ENCODE data around the gene PPP4C. TPM values are rescaled to one million over a fixed set of nuclear protein-coding genes. Genes with fewer than 3 reads are reported as not detected.
A peak's percentile ranks its signal among the peaks of the same experiment; 100 is the strongest.
"Not testable (repeated sequence)": the region's sequence is repeated elsewhere in the genome, so short reads cannot be mapped to it uniquely, and the experiment has no call there.

Gene PPP4C
- polyA plus RNA-seq: 10 to 100 TPM; 45.7 to 93.1 (median 79.4) TPM

DNA sequence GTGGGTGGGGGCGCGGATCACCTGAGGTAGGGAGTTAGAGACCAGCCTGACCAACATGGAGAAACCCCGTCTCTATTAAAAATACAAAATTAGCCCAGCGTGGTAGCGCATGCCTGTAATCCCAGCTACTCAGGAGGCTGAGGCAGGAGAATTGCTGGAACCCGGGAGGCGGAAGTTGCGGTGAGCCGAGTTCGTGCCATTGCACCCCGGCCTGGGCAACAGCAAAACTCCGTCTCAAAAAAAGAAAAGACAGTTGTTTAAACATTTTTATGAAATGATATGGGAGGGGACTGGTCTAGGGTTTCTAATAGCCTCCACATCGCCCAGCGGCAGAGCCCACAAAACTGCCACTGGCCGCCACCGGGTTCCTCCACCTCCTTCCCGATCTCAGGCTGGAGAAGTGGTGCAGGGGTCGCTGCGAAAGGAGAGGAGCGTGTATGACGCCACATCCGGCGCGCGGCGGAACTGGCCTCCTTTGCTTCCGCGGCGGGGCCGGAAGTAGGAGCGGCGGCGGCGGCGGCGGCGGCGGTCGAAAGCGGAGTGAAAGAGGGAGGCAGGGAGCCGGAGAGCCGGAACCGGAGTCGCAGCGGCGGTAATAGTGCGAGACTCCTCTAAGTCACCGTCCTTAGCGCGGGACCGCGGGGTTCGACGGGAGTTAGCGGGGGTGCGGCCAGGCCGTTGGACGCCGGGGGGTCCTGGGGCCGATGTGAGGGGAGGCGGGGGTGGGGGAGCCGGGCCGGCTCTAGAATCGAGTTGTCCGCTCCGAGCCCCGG is at the start of gene PPP4C:
TSS of gene PPP4C (plus strand) at position 492 of the 773 bp plus-strand sequence. CDS start 384 bp downstream, outside the sequence.
- H3K27ac ChIP-seq (ENCODE audit: low read depth, low read length): peak within 1 kb of the TSS; percentile 35
- WGBS, 3 donors: 1 to 2% (median 1%) methylated on average over 58 to 67 of the region's 67 CpGs

DNA sequence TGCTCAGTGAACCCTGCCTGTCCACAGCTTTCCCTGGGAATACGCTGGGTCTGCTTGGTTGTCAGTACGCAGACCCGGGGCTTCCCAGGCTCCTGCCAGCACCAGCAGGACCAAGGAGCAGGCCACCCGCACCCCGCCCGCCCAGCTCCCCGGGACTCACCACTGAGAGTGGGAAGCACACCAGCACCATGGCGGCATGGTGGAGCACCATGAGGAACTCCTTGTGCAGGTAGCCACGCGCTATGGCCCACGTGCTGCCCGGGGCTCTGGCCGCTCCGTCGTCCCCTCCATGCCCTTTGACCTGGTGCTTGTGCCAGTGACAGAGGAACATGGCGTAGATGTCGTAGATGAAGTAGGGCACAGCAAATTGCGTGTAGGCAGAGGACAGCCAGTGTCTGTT is 49.3 kb upstream of the PPP4C start:
- 88 to 92% (median 91%) methylated on average over 17 to 18 of the region's 18 CpGs for WGBS, 3 donors
- no peak overlapping the region for H3K27ac ChIP-seq (ENCODE audit: low read depth, low read length)

DNA sequence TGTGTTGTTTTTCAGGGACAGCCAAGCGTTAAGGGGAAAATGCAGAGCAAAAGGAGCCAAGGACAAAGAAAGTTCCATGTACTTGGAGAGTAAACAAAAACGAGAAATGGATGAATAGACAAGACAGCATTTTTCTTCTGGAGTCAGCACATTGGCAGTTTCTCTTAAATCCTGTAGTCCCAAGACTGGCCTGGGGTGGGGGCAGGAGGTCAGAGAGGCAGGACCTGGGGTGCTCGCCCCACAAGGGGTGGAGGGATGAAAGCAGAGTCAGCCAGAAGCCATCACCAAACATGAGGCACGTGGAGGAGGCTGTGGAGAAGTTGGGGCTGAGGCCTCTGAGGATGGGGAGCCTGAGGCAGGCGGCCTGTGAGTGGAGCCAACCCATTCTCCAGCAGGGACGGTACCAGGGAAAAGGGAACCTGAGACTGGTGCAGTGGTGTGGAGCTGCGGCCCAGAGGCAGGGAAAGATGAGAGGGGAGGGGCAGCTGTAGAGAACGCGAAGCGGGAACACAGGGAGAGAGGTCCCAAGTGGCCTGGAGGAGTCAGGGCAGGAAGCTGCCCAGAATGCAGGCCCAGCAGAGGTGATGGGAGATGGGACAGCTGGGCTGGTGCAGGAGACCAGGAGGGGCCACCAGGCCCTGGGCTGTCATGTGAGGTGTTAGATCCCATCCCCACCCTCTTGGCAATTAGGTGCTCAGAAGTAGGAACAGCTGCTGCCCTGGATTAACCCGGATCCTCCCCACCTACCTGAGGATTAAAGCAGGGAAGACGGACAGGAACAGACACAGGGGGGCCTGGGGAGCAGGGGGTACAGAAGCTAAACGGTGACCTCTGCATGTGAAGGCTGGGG is 48.0 kb upstream of the PPP4C start:
- WGBS, 3 donors: 33 to 42% (median 40%) methylated on average over 12 to 13 of the region's 13 CpGs
- H3K27ac ChIP-seq (ENCODE audit: low read depth, low read length): no peak overlapping the region

DNA sequence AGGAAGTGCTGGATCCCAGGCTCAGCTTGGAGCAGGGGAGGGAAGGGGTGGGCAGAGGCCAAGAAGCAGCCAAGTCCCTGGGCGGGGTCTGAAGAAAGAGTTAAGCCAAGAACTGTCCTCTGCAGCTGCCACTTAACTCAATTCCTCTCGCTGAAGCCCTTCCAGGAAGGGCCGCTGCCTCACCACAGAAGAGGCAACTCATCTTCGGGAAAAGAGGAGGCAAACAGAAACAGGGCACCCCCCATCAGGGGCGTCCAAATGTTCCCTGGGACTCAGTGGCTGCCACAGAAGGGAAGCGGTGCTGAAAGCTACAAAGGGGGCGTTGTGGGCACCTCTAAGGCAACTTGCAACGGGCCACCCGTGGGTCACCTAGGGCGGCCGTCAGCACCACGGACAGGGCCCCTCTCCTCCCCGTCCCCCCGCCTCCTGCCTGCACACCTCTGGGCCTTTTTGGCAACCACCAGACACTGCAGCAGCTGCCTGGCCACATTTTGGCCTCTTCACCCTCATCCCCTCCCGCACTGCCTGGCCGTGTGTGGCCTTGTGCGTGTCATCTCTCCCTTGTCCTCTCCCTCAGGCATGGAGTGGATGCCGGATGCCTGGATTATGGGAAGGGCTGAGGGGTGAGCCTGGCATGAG is 47.2 kb upstream of the PPP4C start:
- 14 to 21% (median 17%) methylated on average over 16 to 18 of the region's 18 CpGs for WGBS, 3 donors
- no peak overlapping the region for H3K27ac ChIP-seq (ENCODE audit: low read depth, low read length)

DNA sequence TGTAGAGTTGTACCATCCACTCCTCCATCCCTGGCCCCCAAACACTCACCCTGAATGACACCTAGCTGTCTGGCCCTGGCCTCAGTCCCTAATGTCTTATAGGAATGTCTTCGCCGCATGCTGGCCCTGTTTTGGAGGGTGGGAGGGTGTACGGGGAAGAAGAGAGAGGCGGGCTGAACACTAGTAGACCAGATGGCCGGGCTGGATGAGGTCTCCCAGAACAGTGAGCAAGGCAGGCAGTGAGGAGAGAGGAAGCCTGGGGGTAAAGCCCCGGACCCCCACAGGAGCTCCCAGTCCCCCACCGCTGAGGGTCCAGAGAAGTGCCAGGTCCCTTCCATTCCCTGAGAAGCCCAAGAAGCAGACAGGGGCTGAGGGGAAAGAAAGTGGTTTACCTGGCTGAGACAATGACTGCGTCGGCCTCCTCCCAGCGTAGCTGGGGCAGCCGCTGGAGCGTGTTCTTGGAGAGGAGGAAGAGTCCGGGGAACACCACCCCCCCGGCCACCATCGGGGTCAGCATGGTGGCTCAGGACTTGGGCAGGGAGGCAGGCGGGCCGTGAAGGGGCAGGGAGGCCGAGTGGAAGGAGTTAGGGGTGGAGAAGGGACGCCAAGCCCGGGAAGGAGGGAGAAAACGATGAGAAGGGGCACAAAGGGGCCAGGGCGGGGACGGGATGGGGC is 45.6 kb upstream of the PPP4C start:
- H3K27ac ChIP-seq (ENCODE audit: low read depth, low read length): no peak overlapping the region

DNA sequence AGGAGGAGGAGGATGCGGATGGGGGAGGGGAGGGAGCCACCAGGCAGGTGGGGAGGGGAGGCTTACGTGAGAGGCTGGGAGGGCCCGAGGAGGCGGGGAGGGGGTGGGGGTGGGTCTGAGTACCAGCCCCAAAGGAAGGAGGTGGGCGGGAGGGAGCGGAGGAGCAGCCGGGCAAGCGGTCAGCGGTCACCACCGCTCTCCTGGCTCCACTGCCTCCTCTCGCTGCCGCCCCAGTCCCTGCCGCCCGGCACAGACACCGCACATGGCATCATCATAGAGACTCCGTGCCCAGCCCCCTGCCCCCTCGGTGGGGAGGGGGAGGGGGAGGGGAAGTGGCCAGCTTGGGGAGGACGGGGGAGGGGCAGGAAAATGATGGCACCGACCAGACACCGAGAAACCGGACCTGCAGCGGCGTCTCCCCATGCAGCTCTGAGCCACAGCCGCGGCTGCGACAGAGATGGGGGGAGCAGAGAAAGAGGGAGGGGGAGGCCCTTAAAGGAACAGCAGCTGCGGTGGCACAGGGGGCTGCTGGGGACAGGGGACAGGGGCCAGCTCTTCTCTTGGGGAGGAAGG is 44.9 kb upstream of the PPP4C start, which contains the start of gene TLCD3B:
TSS of gene TLCD3B (minus strand) at position 431 of the 573 bp plus-strand sequence. CDS start 744 bp downstream, outside the sequence.
- 1 to 2% (median 1%) methylated on average over 17 to 27 of the region's 27 CpGs for WGBS, 3 donors

More for the DNA sequence above, 45.6 kb upstream of the PPP4C start:
- 18 to 29% (median 27%) methylated on average over 23 of the region's 23 CpGs for WGBS, 3 donors

DNA sequence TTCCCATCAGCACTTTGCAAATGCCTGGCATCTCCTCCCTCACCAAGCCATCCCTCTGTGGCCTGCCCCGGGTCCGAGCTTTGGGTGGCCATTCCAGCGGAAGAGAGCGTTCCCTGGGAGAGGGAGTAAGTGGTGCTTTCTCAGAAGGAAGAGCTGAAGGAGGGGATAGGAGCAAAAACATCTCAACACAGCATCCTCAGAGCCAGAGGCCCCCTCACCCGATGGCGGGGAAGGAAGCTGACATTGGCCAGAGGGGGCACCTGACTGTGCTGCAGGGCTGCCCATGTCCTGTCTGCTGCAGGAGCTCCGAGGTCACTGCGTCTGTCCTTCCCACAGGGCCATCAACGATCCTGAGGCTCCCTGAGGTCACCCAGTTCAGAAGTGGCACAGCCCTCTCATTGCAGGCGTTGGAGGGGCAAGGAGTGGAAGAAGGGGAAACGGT is 44.3 kb upstream of the PPP4C start:
- no peak overlapping the region for H3K27ac ChIP-seq (ENCODE audit: low read depth, low read length)
- WGBS, 3 donors: 14 to 23% (median 16%) methylated on average over 11 of the region's 11 CpGs

More for the DNA sequence above, 44.9 kb upstream of the PPP4C start, which contains the start of gene TLCD3B:
- no peak within 1 kb of the TSS for H3K27ac ChIP-seq (ENCODE audit: low read depth, low read length)

DNA sequence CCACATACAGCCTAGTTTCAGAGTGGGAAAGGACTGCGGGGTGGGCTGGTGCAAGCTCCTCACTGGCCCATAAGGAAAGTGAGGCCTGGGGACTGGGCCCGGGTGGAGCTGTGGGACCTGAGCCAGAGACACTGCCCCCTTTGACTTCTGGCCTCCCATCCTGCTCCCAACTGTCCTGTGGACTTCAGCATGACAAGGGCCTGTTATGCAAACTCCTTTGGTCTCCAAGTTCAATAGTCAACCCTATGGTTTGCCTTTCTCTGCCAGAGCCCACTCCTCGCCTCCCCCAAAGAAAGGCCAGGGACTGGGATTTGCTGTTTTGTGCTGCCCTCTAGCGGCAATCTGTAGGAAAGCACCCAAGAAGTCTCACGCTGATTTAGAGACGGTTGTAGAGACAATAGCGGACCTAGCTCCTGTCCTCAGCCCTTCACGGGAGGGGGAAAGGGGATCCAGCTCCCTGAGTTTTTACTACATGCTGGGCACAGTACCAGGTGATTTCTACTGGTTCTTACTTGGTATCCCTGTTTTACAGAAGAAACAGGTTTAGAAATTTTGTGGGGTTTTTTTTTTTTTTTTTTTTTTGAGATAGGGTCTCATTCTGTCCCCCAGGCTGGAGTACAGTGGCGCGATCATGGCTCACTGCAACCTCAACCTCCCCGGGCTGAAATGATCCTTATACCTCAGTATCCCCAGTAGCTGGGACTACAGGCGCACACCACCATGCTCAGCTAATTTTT is 43.5 kb upstream of the PPP4C start:
- WGBS, 3 donors: 23 to 25% (median 24%) methylated on average over 12 of the region's 12 CpGs
- no peak overlapping the region for H3K27ac ChIP-seq (ENCODE audit: low read depth, low read length)

DNA sequence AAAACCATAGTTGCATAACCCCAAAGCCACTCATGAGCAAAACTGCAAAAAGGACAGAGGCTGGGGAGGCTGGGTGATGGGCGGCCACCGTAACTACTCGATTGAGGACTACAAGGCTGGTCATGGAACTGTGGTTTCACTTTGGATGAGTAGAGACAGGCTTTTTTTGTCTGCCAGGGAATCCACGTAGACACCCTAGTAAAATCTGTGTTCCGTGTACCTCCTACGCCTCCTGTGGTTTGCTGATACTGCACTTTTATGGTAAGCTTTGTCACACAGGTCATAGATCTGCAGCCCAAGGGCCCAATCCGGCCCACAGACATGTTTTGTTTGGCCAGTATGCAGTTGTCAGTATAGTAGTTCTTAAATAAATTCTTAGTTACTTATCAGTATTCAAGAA is 42.5 kb upstream of the PPP4C start:
- WGBS, 3 donors: 64 to 76% (median 64%) methylated on average over 7 of the region's 7 CpGs
- no peak overlapping the region for H3K27ac ChIP-seq (ENCODE audit: low read depth, low read length)

DNA sequence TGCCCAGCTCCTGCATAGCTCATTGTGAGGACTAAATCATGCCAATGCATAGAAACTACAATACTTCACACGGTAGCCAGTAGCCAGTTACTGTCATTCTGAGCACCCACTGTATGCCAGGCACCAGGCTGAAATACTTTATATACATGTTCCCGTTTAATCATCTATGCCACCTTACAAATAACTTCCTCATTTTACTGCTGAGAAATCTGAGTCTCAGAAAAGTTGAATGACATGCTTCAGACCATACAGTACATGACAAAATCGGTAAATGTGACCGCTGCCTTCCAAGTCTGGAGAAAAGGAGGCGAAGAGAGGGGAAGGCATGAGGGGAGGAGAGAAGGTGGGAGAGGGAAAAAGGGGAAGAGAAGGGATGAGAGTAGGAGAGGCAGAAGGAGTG is 35.6 kb upstream of the PPP4C start:
- H3K27ac ChIP-seq (ENCODE audit: low read depth, low read length): no peak overlapping the region
- 49 to 75% (median 51%) methylated on average over 5 of the region's 5 CpGs for WGBS, 3 donors

DNA sequence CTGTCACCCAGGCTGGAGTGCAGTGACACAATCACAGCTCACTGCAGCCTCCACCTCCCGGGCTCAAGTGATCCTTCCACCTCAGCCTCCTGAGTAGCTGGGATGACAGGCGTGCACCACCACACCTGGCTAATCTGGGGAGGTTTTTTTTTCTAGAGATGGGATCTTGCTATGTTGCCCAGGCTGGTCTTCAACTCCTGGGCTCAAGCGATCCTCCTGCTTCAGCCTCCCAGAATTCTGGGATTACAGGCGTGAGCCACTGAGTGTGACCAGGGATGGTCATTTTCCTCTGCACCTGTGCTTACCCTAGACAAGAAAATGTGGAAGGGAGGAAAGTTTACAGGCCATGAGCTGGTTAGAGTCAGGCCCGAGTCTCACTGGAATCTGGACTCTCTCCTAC is 35.1 kb upstream of the PPP4C start:
- 86 to 91% (median 86%) methylated on average over 5 of the region's 5 CpGs for WGBS, 3 donors
- H3K27ac ChIP-seq (ENCODE audit: low read depth, low read length): not testable (repeated sequence)

DNA sequence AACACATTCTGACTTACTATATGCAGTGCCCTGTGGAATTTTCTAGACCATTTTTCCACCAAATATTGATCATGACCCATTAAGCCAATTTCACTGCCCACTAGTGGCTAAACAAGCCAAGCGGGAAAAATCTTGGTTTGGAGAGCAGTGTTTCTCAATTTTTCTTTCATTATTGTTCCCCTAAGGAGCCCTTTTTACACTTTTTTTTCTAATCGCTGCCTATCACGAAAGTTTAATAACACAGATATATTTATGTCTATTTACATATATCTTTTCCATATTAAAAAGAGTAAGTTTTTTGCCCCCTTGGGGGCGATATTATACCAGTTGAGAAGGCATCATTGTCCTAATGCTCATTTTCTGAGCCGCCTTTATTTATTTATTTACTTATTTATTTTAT is 34.0 kb upstream of the PPP4C start:
- H3K27ac ChIP-seq (ENCODE audit: low read depth, low read length): no peak overlapping the region
- WGBS, 3 donors: 16 to 24% (median 16%) methylated on average over 5 of the region's 5 CpGs

DNA sequence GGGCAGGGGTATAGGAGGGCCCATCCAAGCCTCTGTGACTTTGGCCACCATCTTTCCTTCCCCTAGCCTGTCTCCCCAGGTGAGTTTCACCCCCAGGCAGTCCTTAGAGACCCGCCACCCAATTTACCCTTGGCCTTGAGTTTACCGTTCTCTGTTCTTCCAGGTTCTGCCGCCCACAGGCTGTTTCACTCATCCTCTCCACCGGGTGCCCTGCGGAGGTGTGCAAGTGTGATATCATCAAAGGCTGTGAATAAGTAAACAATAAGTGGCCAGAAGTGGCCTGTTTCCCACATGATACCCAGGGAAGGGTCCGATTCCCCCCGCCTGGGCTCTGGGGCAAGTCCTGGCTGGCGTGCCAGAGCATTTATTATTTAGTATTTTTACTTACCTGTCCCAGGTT is 29.6 kb upstream of the PPP4C start:
- no peak overlapping the region for H3K27ac ChIP-seq (ENCODE audit: low read depth, low read length)
- 44 to 84% (median 72%) methylated on average over 8 of the region's 8 CpGs for WGBS, 3 donors

DNA sequence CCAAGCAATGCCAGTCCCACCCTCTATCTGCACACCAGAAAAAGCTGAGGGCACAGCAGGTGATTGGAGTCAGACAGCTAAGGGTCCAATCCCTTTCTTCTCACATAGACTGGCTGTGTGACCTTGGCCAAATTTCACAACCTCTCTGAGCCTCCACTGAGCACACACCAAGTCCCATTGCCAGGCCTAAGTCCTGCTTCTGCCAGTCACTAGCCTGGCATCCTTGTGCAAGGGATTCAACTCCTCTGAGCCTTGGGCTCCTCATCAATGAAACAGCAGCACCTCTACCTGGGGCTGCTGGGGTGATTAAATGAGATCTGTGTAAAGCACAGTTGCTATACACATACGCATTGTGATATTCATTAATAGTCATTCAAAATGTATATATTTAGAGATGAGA is 29.2 kb upstream of the PPP4C start:
- H3K27ac ChIP-seq (ENCODE audit: low read depth, low read length): no peak overlapping the region
- WGBS, 3 donors: 90 to 96% (median 92%) methylated on average over 1 of the region's 1 CpG

DNA sequence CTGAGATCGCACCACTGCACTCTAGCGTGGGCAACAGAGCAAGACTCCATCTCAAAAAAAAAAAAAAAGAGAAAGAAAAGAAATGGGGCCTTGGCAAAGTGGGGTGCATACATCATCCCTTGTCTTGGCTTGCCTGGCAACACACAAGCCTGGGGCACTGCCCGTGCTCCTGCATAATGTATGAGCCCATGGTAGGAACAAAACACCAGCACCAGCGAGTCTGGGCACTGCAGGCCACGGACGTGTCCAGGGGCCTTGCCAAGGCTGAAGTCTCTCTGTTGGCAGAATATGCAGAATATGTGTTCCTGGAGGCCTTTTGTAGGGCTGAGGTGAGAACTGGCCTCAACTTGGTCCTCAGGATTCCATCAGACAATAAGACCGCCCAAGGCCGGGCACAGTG is 25.9 kb upstream of the PPP4C start:
- H3K27ac ChIP-seq (ENCODE audit: low read depth, low read length): no peak overlapping the region
- WGBS, 3 donors: 91 to 95% (median 94%) methylated on average over 8 of the region's 8 CpGs

DNA sequence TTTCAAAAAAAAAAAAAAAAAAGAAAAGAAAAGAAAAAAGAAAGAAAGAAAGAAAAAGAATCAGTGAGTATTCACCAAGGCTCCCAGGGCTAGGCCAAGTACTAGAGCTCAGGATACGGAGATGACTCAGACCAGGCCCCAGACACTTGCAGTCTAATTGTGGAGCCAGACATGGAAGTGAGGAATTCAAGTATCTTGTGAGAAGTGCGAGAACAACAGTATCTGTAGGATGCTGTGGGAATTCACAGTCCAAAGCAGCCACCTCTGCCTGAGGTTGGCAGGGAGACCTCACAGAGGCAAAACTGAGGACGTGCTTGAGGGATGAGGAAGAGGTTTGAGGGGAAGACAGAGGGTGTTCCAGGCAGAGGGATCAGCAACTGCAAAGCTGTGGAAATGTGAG is 24.3 kb upstream of the PPP4C start:
- 74 to 89% (median 80%) methylated on average over 3 of the region's 3 CpGs for WGBS, 3 donors

DNA sequence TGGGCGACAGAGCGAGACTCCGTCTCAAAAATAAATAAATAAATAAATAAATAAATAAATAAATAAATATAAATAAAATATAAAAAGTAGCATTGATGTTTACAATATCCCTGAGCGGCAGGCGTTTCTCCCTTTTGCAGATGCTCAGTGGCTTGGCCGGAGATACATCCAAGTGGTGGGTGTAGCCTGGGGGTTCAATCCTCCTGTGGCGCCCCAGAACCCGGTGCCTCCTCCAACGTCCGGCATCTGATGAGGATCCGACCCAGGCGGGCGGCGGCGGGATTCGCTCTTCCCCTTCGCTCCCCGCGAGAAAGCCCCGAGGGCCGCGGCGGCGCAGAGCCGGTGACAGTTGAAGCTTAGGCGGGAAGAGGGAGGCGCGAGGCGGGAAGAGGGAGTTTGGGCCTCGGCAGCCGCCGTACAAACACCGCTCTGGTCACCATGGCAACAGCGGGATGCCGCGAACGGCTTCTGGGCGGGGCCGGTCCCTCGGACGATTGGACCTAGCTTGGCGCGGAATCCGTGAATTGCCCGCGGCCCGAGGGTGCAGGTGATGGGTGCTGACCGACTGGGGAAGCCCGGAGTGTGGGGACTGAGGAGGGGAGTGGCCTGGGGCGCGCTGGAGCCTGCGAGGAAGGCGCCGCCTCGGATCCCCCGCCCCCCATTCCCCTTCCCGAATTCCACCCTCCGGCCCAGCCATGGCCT is 23.0 kb upstream of the PPP4C start:
- 4 to 5% (median 5%) methylated on average over 49 to 58 of the region's 58 CpGs for WGBS, 3 donors
- no peak overlapping the region for H3K27ac ChIP-seq (ENCODE audit: low read depth, low read length)

More for the DNA sequence above, 24.3 kb upstream of the PPP4C start:
- H3K27ac ChIP-seq (ENCODE audit: low read depth, low read length): no peak overlapping the region
